ENCODE results near the gene PHF21B.

The PHF21B gene

DNA sequence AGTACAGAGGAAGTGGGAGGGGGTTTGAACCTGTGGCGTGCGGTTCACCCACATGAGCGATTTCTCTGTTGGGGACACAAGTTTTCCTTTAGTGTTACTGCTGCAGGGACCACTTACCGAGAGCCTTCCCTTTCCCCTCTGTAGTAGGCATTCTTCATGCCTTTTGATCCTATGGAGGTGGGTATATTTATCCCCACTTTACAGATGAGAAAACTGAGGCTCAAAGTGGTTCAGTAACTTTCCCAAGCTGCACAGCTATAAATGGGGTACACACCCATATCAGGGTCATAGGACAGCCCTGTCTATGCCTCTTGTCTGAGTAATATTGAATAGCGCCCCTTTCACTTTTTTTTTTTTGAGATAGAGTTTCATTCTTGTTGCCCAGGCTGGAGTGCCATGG lies 3.3 kb upstream of the PHF21B start:
- DNase-seq: no peak

GRCh38 chr22:45010532-45010900 lies 711 bp upstream of the PHF21B start:
- DNase-seq: no peak

GRCh38 chr22:45008751-45009605 lies 827 bp downstream of the PHF21B start:
- DNase-seq: no peak

GRCh38 chr22:45008186-45008681 lies 1.6 kb downstream of the PHF21B start:
- DNase-seq: no peak

- DNase-seq: no peak
These were observed 2.2 kb downstream of the PHF21B start for GRCh38 chr22:45007391-45008185.

DNA sequence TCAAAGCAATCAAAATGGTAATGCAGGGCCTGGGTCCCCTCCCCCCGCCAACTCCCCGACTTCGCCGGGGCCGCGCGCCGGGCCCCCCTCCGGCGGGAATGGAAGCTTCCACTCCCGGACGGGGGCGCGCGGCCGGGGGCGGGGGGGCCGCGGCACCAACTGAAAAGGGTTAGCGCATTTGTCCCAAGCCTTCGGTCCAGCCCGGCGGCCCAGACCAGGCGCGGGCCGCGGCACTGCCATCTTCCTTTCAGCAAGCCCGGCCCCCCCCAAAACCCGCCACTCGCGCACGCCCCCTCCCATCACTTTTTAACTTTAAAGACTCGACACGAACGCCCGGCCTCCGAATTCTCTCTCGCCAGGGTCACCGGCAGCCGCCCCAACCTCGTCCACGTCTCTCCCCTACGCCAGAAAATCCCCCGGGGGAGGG lies 2.8 kb downstream of the PHF21B start:
- DNase-seq: no peak

- DNase-seq: no peak
These were observed 3.5 kb downstream of the PHF21B start for GRCh38 chr22:45006111-45006963.

DNA sequence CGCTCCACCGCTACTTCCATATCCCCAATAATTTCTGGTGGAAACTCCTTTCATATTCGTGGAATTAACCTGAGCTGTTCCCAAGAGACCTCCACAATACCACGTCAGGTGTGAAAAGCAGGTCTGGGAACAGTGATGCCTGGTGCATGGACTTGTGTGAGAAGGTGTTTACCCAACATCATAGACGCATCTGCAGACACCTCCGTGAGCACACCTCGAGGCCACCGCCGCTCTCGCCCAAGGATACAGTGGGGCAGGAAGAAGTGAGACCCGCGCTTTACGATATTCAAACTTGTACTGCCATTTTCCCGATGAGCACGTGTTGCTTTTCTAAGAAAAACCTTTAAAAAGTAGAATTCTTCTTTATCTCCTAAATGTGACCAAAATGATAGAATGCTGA lies 8.2 kb downstream of the PHF21B start:
- no peak for DNase-seq

DNA sequence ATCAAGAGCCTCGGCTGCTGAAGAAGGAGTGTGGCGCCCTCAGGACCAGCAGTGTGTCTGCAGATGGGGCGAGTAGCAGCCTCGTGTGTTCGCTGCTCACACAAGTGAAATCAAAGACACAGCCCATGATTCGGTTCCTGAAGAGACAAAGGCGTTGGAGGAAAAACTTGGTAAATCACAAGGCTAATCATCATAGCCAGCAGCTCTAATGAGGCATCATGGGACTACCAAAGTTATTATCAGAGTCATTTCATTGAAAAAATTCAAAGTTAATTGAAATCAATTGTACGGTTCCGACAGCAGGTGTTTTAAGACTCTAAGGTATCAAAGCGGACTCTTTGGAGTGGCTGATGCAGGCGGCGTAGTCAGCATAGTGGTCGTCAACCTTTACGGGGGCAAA lies 9.5 kb downstream of the PHF21B start:
- DNase-seq: no peak

GRCh38 chr22:44999687-45000086 lies 10.1 kb downstream of the PHF21B start:
- DNase-seq: no peak

- no peak for DNase-seq
These were observed 10.6 kb downstream of the PHF21B start for GRCh38 chr22:44999231-44999630.

- DNase-seq: no peak
These were observed 11.5 kb downstream of the PHF21B start for GRCh38 chr22:44998296-44998695.

DNA sequence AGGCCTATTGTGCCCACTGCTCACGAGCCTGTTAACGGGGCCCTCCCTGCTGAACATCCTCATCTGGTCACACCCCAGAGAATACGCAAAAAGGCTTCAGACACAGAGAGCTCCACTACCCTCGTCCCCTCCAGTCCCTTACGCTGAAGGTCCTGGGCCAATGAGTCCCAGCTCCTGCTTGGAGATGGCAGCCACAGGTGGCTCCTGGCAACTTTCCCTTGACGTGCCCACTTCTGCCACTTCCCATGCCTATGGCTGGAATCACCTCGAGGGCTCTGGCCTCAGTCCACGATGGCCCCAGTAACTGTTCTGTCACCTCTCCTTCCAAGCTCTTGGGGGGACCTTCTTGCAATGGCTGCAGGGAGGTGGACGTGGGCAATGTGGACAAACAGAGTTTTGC lies 12.7 kb downstream of the PHF21B start:
- DNase-seq: no peak

DNA sequence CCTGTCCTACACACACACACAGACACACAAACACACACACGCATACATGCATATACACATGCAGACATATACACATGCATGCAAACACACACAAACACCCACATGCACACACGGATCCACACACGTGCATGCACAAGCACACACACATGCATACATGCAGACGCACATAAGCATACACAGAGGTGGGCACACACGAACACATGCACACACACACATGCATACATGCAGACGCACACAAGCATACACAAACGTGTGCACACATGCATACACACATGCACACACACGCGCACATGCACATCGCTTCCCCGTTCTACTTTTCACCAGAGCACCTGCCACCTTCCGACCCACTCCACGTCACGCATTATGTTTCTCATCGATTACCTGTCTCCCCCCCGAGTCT lies 13.2 kb downstream of the PHF21B start:
- no peak for DNase-seq

DNA sequence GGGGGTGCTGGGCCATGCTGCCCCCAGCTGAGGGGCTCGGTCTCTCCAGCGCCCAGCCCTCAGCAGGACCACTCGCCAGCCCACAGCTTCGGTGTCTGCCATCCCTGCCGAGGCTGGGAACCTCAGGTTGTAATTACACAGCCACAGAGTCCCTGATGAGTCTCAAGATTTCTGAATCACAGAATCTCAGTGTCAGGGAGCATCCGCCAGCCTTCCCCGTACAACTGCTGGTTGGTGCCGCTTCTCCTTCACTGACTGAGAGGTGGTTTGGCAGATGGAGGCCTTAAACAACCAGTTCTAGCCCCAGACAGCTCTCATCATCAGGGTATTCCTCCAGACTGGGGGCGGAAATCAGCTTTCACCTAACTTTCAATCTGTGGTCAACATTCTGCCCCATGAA lies 13.7 kb downstream of the PHF21B start:
- no peak for DNase-seq

GRCh38 chr22:44995715-44996114 lies 14.1 kb downstream of the PHF21B start:
- DNase-seq: no peak

DNA sequence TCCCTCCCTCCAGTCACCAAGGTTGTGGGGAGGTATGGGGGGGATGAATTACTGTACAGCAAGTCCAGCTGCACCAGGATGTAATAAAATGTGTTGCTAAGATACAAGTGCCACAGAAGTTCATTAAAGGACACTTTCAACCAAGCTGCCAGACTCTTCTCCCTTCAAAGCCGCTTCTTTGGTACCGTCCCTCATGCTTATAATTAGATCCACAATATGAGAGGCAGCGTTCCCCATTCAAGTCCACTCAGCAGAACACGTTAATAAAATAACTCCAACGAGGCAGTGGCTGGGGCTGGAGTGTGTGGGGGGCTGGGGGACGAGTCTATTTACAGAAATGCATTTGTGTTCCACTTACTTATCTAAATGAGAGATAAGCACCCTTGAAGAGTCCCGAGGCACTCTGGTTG lies 14.7 kb downstream of the PHF21B start:
- no peak for DNase-seq

DNA sequence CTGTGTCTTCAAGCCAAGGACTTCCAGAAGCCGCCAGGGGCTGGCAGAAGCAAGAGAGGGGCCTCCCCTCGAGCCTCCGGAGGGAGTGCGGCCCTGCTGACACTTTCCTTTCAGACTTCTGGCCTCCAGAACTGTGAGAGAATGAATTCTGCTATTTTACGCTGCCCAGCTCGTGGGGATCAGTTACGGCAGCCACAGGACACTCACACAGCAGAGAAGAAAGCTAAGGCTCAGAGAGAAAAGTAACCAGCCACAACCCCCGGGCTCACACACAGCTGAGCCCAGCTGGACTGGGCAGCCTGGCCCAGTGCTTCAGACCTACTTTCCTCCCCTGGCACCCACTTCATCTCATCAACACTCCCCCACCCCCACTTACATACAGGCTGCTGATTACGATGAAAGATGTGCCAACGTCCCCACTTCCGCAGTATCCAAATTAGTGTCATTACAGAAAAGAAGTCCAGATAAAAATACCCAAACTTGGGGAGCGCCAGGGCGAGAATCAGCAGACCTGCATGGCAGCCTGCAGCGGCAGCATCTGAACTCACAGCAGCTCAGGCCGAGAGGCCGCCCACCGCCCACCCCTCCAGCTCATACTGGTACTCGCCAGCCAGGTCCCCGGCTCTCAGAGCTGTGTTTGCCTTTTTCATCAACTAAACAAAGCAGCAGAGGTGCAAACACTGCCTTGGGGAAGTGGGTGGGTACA lies 15.3 kb downstream of the PHF21B start:
- DNase-seq: no peak

DNA sequence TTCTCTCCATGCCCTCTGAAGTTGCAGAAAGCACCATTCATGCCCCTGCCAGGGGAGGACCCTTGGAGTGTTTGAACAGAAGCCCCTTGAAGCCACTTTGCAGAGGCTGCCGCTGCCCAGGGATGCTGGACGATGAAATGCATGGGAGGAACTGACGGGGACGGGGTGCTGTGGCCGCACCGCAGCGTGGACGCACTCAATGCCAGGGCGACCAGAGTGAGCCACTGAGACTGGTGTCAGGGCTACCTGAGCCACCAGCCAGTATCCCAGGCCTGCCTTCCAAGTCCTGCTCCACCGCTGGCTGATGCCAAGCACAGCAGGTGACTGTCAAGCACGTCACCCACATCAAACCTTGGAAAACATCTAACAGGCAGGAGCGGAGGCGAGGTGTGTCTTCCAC lies 17.6 kb downstream of the PHF21B start:
- DNase-seq: no peak

DNA sequence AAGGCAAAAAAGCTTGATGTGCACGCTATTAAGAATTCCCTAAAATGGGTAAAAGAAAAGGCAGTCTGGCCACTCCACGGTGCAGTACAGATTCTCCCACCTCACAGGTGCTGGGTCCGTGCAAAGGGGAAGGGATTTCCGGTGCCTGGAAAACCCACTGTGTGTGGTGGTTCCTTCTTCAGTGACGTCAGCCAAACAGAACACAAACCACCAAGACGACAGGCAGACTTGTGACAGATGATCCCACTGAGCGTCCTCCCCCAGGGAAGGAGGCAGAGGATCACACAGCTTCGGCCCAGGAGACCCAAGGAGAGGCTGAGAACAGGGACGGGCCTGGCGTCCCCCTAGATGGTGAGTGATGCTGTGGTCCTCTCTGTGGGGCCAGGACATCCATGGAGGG lies 18.6 kb downstream of the PHF21B start:
- no peak for DNase-seq

DNA sequence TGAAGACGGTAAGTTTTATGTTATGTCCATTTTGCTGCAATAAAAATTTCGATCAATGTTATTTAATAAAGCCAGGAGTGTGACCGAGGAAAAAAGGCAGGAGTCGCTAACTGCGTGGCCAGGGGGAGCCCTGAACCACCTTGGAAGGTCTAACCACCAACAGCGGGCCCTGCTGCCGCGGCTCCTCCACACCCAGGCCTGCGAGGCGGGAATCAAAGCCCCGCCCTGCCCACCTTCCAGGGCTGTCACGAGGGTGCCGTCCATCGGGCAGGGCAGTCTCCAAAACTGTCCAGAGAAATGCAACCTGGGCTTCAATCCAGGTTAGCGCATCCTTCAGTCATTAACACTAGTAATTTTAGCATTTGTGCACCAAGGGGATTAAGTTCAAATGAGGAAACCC lies 19.0 kb downstream of the PHF21B start:
- DNase-seq: no peak

- no peak for DNase-seq
These were observed 19.5 kb downstream of the PHF21B start for GRCh38 chr22:44990328-44990727.

DNA sequence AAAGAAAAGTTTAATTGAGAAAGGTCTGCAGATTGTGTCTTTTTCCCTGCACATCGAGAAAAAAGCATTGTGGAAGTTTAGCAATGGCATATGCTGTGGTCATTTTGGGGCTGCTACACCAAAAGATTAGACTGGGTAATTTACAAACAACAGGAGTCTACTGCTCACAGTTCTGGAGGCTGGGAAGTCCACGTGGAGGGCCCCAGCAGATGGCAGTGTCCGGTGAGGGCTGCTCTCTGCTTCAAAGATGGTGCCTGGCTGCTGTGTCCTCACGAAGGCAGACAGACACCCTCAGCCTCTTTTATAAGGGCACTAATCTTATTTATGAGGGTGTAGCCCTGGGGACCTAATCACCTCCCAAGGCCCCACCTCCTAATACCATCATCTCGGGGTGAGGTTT lies 21.1 kb downstream of the PHF21B start:
- no peak for DNase-seq
